A549 (cell line): ENCODE data around the gene XDH.

ENCODE experiments used
- CHD2 ChIP-seq: fragments of 150-350 bp; IDR thresholded peaks from 2 replicates; pipeline ENCODE4 v1.6.1; 2014; ENCODE audit warnings: low read length; ENCODE audit not compliant: partially characterized antibody
- CTCF ChIP-seq: fragments of >200 bp; sonication (Bioruptor Twin); formaldehyde crosslinking; IDR thresholded peaks from 3 replicates; pipeline ENCODE4 v1.5.1; 2016
- MAFK ChIP-seq: fragments of 450-650 bp; IDR thresholded peaks from 2 replicates; pipeline ENCODE4 v1.6.1; 2014; ENCODE audit not compliant: partially characterized antibody
- MAX ChIP-seq: IDR thresholded peaks from 2 replicates; pipeline ENCODE4 v1.6.1; 2012
- POLR2A ChIP-seq: IDR thresholded peaks from 2 replicates; pipeline ENCODE4 v1.6.1; 2012; ENCODE audit warnings: mild to moderate bottlenecking, low read length
- ZNF302 ChIP-seq: fragments of 250-450 bp; sonication (Bioruptor Pico); IDR thresholded peaks from 2 replicates; pipeline ENCODE4 v1.9.0; 2021; ENCODE audit warnings: inconsistent platforms, mild to moderate bottlenecking, moderate library complexity
- TF ChIP-seq, protein P1 (sequence below): fragments of 250-450 bp; sonication (Bioruptor Pico); IDR thresholded peaks from 2 replicates; pipeline ENCODE4 v1.5.0; 2020; ENCODE audit warnings: low read depth, mild to moderate bottlenecking, moderate library complexity
- TF ChIP-seq, protein P2 (sequence below): fragments of 200-600 bp; sonication (generic); IDR thresholded peaks from 2 replicates; pipeline ENCODE4 v1.6.1; 2016; ENCODE audit warnings: antibody characterized with exemption, mild to moderate bottlenecking, moderate library complexity

- no peak for TF ChIP-seq CTCF
- TF ChIP-seq POLR2A: no peak
- TF ChIP-seq, protein P1, sequence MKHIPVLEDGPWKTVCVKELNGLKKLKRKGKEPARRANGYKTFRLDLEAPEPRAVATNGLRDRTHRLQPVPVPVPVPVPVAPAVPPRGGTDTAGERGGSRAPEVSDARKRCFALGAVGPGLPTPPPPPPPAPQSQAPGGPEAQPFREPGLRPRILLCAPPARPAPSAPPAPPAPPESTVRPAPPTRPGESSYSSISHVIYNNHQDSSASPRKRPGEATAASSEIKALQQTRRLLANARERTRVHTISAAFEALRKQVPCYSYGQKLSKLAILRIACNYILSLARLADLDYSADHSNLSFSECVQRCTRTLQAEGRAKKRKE (CRISPR knock-in tag): no peak
- TF ChIP-seq ZNF302: no peak
- no peak for TF ChIP-seq MAFK
- TF ChIP-seq, protein P2, sequence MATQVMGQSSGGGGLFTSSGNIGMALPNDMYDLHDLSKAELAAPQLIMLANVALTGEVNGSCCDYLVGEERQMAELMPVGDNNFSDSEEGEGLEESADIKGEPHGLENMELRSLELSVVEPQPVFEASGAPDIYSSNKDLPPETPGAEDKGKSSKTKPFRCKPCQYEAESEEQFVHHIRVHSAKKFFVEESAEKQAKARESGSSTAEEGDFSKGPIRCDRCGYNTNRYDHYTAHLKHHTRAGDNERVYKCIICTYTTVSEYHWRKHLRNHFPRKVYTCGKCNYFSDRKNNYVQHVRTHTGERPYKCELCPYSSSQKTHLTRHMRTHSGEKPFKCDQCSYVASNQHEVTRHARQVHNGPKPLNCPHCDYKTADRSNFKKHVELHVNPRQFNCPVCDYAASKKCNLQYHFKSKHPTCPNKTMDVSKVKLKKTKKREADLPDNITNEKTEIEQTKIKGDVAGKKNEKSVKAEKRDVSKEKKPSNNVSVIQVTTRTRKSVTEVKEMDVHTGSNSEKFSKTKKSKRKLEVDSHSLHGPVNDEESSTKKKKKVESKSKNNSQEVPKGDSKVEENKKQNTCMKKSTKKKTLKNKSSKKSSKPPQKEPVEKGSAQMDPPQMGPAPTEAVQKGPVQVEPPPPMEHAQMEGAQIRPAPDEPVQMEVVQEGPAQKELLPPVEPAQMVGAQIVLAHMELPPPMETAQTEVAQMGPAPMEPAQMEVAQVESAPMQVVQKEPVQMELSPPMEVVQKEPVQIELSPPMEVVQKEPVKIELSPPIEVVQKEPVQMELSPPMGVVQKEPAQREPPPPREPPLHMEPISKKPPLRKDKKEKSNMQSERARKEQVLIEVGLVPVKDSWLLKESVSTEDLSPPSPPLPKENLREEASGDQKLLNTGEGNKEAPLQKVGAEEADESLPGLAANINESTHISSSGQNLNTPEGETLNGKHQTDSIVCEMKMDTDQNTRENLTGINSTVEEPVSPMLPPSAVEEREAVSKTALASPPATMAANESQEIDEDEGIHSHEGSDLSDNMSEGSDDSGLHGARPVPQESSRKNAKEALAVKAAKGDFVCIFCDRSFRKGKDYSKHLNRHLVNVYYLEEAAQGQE: no peak
- no peak for TF ChIP-seq MAX
- TF ChIP-seq CHD2: no peak
These were observed 81.5 kb downstream of the XDH start for GRCh38 chr2:31333046-31333445.
